Lower leg skin (tissue), 3 donors: ENCODE measurements around the gene MTHFD2.

ENCODE experiments used
- POLR2A ChIP-seq, 2 donors: fragments of 450-650 bp; IDR thresholded peaks; one replicate each; pipeline ENCODE4 v1.6.1; 2016 to 2017; ENCODE audit warnings: antibody characterized with exemption in 2 of 2, mild to moderate bottlenecking in 1 of 2, moderate library complexity in 1 of 2
- TF ChIP-seq, protein P1 (sequence below), 3 donors: fragments of 450-650 bp; IDR thresholded peaks; one replicate each; pipeline ENCODE4 v1.5.1; 2016; ENCODE audit warnings: antibody characterized with exemption in 3 of 3, mild to moderate bottlenecking in 3 of 3, moderate library complexity in 2 of 3

DNA sequence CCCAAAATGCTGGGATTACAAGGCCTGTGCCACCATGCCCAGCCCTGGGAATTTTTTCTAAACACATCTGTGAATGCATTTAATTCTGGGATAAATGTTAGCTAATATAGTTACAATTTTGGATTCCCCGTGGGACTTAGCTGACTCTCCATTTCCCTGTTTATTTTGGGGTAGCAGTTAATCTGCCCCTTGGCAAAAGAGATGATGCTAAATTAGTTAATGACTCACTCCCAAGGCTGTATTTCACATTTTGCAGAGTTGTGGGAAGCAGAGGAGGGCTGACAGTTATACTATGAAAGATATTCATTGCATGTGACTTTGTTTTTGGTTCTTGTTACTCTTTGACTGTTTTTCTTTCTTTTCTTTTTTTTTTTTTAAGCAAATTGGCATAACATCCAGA lies 3.2 kb downstream of the MTHFD2 start:
- TF ChIP-seq, protein P1, sequence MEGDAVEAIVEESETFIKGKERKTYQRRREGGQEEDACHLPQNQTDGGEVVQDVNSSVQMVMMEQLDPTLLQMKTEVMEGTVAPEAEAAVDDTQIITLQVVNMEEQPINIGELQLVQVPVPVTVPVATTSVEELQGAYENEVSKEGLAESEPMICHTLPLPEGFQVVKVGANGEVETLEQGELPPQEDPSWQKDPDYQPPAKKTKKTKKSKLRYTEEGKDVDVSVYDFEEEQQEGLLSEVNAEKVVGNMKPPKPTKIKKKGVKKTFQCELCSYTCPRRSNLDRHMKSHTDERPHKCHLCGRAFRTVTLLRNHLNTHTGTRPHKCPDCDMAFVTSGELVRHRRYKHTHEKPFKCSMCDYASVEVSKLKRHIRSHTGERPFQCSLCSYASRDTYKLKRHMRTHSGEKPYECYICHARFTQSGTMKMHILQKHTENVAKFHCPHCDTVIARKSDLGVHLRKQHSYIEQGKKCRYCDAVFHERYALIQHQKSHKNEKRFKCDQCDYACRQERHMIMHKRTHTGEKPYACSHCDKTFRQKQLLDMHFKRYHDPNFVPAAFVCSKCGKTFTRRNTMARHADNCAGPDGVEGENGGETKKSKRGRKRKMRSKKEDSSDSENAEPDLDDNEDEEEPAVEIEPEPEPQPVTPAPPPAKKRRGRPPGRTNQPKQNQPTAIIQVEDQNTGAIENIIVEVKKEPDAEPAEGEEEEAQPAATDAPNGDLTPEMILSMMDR (IDR thresholded peaks at IDR 0.05), result no peak
- no peak for TF ChIP-seq POLR2A (IDR thresholded peaks at IDR 0.05)
